Astrocyte (in vitro differentiated cells and primary cell): ENCODE data around the gene TFG. TPM values are rescaled to one million over a fixed set of nuclear protein-coding genes. Genes with fewer than 3 reads are reported as not detected.

Source experiments
- DNase-seq: peaks from one replicate; pipeline ENCODE4 v3.0.0-alpha.2; 2010; ENCODE audit warnings: low read depth
- FAIRE-seq: peaks from 2 replicates; lab custom pipeline; 2011; peaks lifted over from hg19 to GRCh38; lab: Jason Lieb, UNC
- H2AFZ ChIP-seq: 2 replicates; pipeline ENCODE4 v1.6.0; 2012; ENCODE audit warnings: low read depth, low read length, inconsistent platforms
- H3K27ac ChIP-seq: 2 replicates; pipeline ENCODE4 v1.5.1; 2011; ENCODE audit warnings: low read depth, low read length, inconsistent platforms
- H3K27me3 ChIP-seq: 2 replicates; pipeline ENCODE4 v1.6.0; 2011; ENCODE audit warnings: low read length, inconsistent platforms; ENCODE audit not compliant: insufficient read depth
- H3K36me3 ChIP-seq: 2 replicates; pipeline ENCODE4 v1.5.1; 2011; ENCODE audit warnings: low read length, inconsistent platforms; ENCODE audit not compliant: insufficient read depth
- H3K4me1 ChIP-seq: 2 replicates; pipeline ENCODE4 v1.5.1; 2011; ENCODE audit warnings: low read length, inconsistent platforms; ENCODE audit not compliant: insufficient read depth
- H3K4me2 ChIP-seq: 2 replicates; pipeline ENCODE4 v1.6.0; 2012; ENCODE audit warnings: low read length, inconsistent platforms
- H3K4me3 ChIP-seq: 2 replicates; pipeline ENCODE4 v1.5.1; 2011; ENCODE audit warnings: low read depth, mild to moderate bottlenecking, low read length, inconsistent platforms; ENCODE audit not compliant: insufficient read depth
- H3K79me2 ChIP-seq: 2 replicates; pipeline ENCODE4 v1.6.0; 2012; ENCODE audit warnings: mild to moderate bottlenecking, low read length, inconsistent platforms; ENCODE audit not compliant: insufficient read depth
- H3K9ac ChIP-seq: 2 replicates; pipeline ENCODE4 v1.6.0; 2012; ENCODE audit warnings: mild to moderate bottlenecking, low read length, inconsistent platforms
- H3K9me3 ChIP-seq: 2 replicates; pipeline ENCODE4 v1.5.1; 2012; ENCODE audit warnings: low read depth, mild to moderate bottlenecking, low read length, inconsistent platforms; ENCODE audit not compliant: insufficient read depth
- H4K20me1 ChIP-seq: 2 replicates; pipeline ENCODE4 v1.6.0; 2012; ENCODE audit warnings: low read length, inconsistent platforms; ENCODE audit not compliant: insufficient read depth
- H3K27ac Mint-ChIP-seq: one replicate; pipeline ENCODE4 v1.8.0; 2021; ENCODE audit warnings: mild to moderate bottlenecking, mixed read lengths; ENCODE audit not compliant: unreplicated experiment
- H3K27me3 Mint-ChIP-seq: one replicate; pipeline ENCODE4 v1.8.0; 2021; ENCODE audit warnings: low read depth, mixed read lengths; ENCODE audit not compliant: unreplicated experiment
- H3K36me3 Mint-ChIP-seq: one replicate; pipeline ENCODE4 v1.8.0; 2021; ENCODE audit warnings: low read depth, mixed read lengths; ENCODE audit not compliant: unreplicated experiment
- H3K4me1 Mint-ChIP-seq: one replicate; pipeline ENCODE4 v1.8.0; 2021; ENCODE audit warnings: low read depth, mixed read lengths; ENCODE audit not compliant: unreplicated experiment
- H3K4me3 Mint-ChIP-seq: one replicate; pipeline ENCODE4 v1.8.0; 2021; ENCODE audit warnings: mild to moderate bottlenecking, moderate library complexity, mixed read lengths; ENCODE audit not compliant: unreplicated experiment
- H3K9me3 Mint-ChIP-seq: one replicate; pipeline ENCODE4 v1.8.0; 2021; ENCODE audit warnings: mild to moderate bottlenecking, mixed read lengths; ENCODE audit not compliant: unreplicated experiment
- CTCF ChIP-seq: IDR thresholded peaks from 2 replicates; pipeline ENCODE4 v1.5.1; 2011; ENCODE audit warnings: low read depth, mild to moderate bottlenecking, inconsistent platforms, low read length, moderate library complexity; ENCODE audit not compliant: insufficient read depth
- EZH2 ChIP-seq: IDR thresholded peaks from 2 replicates; pipeline ENCODE4 v1.6.1; 2012; ENCODE audit warnings: mild to moderate bottlenecking, low read length, inconsistent platforms; ENCODE audit not compliant: insufficient read depth
- total RNA-seq: library from RNA; stranded (reverse); gene quantifications from 2 replicates; pipeline ENCODE4 v1.2.1, GENCODE V29; 2021

The TFG gene
- total RNA-seq, 1 donor from 2014 or later = 155 TPM

- no peaks in the 10 kb centered on the region for H3K9me3 ChIP-seq
- FAIRE-seq = no peak
- DNase-seq = no peak
- peaks cover 58% of the 10 kb centered on the region for H3K36me3 ChIP-seq
- H3K9ac ChIP-seq = no peak overlapping the region
- no peak overlapping the region for H2AFZ ChIP-seq
- Mint-ChIP-seq H3K4me3 (no peak overlapping the region), H3K4me1 (peaks cover 24% of the 10 kb centered on the region), H3K27me3 (no peaks in the 10 kb centered on the region), H3K27ac (no peak overlapping the region), H3K36me3 (peaks cover 4% of the 10 kb centered on the region), H3K9me3 (no peaks in the 10 kb centered on the region)
- H4K20me1 ChIP-seq = peaks cover 69% of the 10 kb centered on the region
- H3K4me3 ChIP-seq = no peak overlapping the region
- no peaks in the 10 kb centered on the region for H3K27me3 ChIP-seq
- no peaks in the 10 kb centered on the region for H3K4me1 ChIP-seq
- no peak overlapping the region for H3K27ac ChIP-seq
- TF ChIP-seq EZH2 = no peak
- no peak for TF ChIP-seq CTCF
- no peak overlapping the region for H3K4me2 ChIP-seq
- peaks cover 77% of the 10 kb centered on the region for H3K79me2 ChIP-seq
Measured at GRCh38 chr3:100732435-100732834, 23.1 kb downstream of the TFG start.

- H3K36me3 ChIP-seq = peaks cover 69% of the 10 kb centered on the region
- no peak overlapping the region for H3K4me2 ChIP-seq
- peaks cover 51% of the 10 kb centered on the region for H4K20me1 ChIP-seq
- no peaks in the 10 kb centered on the region for H3K4me1 ChIP-seq
- no peak overlapping the region for H3K9ac ChIP-seq
- DNase-seq (no peak), FAIRE-seq (peak; percentile 26)
- peaks cover 5% of the 10 kb centered on the region for H3K36me3 Mint-ChIP-seq
- H3K27ac ChIP-seq = no peak overlapping the region
- H3K27me3 ChIP-seq = no peaks in the 10 kb centered on the region
- H3K27ac Mint-ChIP-seq = no peak overlapping the region
- peaks cover 44% of the 10 kb centered on the region for H3K79me2 ChIP-seq
- H3K4me3 Mint-ChIP-seq = no peak overlapping the region
- H3K4me3 ChIP-seq = no peak overlapping the region
- peaks cover 18% of the 10 kb centered on the region for H3K4me1 Mint-ChIP-seq
- H3K9me3 Mint-ChIP-seq = no peaks in the 10 kb centered on the region
- H3K9me3 ChIP-seq = no peaks in the 10 kb centered on the region
- H2AFZ ChIP-seq = no peak overlapping the region
- TF ChIP-seq CTCF (peak; percentile 43), EZH2 (no peak)
- no peaks in the 10 kb centered on the region for H3K27me3 Mint-ChIP-seq
Measured at GRCh38 chr3:100737334-100737733, 28.0 kb downstream of the TFG start.

GRCh38 chr3:100740207-100740606 lies 30.9 kb downstream of the TFG start:
- FAIRE-seq = no peak
- Histone ChIP-seq H3K27me3 (no peaks in the 10 kb centered on the region), H3K4me1 (no peaks in the 10 kb centered on the region), H3K9me3 (no peaks in the 10 kb centered on the region), H3K79me2 (peaks cover 15% of the 10 kb centered on the region), H3K9ac (no peak overlapping the region), H3K4me3 (no peak overlapping the region), H4K20me1 (peaks cover 37% of the 10 kb centered on the region), H3K27ac (no peak overlapping the region), H3K4me2 (no peak overlapping the region), H3K36me3 (peaks cover 71% of the 10 kb centered on the region), H2AFZ (no peak overlapping the region)
- Mint-ChIP-seq H3K27ac (no peak overlapping the region), H3K9me3 (no peaks in the 10 kb centered on the region), H3K36me3 (peaks cover 11% of the 10 kb centered on the region), H3K4me1 (peaks cover 6% of the 10 kb centered on the region), H3K27me3 (no peaks in the 10 kb centered on the region), H3K4me3 (no peak overlapping the region)
- no peak for TF ChIP-seq CTCF
- no peak for TF ChIP-seq EZH2
- no peak for DNase-seq
